OCI-M2 (cell line): ENCODE measurements around the gene TPO.
"Not testable (repeated sequence)": the region's sequence is repeated elsewhere in the genome, so short reads cannot be mapped to it uniquely, and the experiment has no call there.

Experiments used
- DNase-seq: peaks from one replicate; lab custom pipeline; 2025; ENCODE audit not compliant: unreplicated experiment; lab: John Stamatoyannopoulos, UW

TPO gene

DNA sequence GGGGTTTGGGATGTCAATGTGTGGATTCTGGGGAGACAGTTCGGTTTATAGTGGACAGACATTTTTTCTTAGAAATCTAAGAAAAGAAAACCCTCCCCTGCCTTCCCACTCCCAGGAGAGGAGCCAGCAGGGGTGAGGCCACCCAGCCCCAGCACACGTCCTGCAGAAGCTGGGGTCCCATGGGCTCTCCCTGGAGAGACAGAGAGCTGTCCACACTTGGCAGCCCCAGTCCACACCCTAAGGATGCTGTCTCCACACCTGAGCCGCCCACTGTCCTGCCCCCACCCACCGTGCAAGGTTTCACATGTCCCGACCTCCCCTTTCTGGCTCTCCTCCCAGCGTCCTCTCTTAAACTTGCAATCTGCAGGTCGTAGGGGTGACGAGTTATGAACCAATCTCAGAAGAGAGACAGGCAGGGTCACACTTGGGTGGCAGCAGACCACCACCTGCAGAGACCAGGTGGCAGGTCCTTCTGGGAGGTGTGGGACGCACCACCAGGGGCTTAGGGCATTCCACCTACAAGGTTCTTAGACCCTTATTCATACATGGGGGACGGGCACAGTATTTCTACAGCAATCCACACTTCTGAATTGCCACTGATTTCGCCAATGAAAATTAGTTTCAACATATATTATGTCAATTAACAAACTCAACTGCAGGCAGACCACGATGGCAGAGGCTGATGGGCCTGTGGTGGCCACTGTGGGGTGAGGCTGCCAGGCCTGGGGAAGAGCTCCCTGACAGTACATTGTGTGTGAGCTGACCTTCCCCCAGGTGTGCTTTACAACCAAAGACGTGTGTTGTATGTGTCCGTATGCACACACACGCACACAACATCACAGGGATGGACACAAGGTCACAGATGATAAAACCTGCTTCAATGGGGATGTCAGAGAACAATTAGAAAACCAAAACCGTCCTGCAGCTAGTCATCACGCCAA is 158.5 kb downstream of the TPO start:
- DNase-seq, result no peak

DNA sequence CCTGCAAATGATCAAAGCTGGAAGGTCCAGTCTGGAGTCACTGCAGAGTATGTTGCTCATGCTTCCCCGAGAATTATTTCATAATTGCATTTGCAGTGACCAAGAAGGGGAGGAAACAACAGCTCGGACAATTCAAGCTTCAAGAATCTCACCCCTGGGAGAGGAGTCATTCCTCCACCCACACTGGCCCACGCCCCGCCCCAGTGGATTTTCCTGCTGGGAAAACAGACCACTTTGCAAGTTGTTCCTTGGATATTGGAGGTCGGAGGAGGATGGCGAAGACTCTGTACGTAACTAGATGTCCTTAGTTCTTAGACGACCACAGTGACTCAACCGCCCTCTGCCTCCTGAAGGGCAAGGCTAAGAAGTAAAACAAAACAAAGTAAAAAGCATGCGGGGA is 159.4 kb downstream of the TPO start:
- no peak for DNase-seq

DNA sequence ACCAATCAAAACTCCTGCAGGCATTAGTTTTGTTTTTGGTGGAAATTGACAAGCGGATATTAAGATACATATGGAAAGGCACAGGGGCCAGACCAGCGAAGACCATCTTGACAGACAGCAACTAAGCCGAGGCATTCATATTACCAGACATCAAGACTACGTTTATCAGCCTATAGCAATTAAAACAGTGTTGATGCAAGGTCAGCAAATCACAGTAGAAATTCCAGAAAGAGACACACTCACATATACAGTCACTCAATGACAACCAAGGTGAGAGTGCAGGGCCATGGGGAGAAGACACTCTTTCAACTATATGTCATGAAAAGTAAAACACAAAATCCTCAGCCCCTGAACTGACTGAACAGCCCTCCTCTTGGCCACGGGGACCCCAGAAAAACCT is 164.6 kb downstream of the TPO start:
- DNase-seq, result no peak

DNA sequence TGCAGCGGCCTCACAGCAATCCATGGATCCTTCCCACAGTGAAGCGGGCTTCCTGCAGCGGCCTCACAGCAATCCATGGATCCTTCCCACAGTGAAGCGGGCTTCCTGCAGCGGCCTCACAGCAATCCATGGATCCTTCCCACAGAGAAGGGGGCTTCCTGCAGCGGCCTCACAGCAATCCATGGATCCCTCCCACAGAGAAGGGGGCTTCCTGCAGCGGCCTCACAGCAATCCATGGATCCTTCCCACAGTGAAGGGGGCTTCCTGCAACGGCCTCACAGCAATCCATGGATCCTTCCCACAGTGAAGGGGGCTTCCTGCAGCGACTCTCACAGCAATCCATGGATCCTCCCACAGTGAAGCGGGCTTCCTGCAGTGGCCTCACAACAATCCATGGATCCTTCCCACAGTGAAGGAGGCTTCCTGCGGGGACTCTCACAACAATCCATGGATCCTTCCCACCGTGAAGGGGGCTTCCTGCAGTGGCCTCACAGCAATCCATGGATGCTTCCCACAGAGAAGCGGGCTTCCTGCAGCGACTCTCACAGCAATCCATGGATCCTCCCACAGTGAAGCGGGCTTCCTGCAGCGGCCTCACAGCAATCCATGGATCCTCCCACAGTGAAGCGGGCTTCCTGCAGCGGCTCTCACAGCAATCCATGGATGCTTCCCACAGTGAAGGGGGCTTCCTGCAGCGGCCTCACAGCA is 168.1 kb downstream of the TPO start:
- not testable (repeated sequence) for DNase-seq

DNA sequence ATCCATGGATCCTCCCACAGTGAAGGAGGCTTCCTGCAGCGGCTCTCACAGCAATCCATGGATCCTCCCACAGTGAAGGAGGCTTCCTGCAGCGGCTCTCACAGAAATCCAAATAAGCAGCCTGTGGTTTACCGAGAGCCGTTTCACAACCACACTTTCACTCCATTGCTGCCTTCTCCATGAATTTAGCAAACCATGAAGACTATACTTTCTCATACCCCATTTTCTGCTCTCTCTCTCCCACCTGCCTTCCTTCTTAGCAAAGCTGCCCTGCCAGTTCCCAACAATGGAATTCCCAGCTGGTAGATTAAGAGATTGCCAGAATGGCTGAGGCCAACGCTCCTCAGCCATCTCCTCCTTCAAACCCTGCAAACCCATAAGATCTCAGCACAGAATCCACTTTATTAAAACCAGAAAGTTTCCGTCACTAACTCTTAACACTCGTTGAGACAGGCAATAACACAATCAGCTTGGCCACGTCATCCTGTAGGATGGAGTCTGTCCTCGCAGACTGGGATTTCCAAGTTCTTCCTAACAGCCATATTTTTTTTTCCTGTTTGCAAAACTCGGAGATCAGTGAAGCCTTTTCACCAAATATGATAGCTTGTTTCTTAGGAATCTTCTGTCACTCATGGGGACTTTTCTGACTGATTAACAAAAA is 168.8 kb downstream of the TPO start:
- no peak for DNase-seq

DNA sequence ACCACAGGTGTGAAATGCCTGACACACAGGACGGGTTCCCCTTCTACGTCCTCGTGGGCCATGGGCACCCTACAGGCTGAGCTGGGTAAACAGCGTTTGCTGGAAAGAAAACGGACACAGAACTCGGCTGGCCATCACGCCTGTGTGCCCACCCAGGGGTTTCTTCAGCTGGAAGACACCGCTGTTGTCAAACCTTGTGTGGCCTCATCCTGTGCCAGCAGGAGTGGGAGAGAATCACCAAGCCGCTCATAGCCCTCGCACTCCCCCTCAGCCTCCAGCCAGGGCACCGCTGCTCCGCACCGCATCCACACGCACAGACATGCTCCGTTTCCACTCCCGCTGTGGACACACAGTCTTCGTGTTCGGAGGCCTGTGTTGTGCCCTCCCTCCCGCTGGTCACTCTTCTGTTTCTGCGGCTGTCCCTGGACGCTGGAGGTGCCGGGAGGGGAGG is 169.7 kb downstream of the TPO start:
- DNase-seq, result no peak

DNA sequence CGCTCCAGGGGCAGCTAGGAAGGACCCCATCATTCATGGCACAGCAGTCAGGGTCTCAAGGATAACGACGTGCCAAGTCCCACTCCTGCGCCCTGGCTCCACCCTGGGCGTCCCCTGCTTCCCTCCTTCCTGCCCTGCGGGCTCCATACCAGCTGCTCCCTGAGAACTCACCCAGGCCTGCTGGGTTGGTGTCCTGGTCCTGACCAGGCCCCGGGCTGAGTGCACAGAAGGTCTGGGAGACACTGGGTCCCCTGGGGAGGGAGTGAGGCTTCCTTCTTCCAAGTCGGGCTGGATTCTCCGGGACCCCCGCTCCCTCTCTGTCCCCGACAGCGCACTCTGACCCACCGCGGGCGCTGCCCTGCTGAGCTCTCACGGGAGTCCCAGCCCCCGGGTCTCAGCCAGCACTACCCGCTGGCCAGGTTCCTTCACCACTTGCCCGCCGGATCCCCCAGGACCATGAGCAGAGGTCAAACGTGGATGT is 170.8 kb downstream of the TPO start:
- DNase-seq, result no peak

DNA sequence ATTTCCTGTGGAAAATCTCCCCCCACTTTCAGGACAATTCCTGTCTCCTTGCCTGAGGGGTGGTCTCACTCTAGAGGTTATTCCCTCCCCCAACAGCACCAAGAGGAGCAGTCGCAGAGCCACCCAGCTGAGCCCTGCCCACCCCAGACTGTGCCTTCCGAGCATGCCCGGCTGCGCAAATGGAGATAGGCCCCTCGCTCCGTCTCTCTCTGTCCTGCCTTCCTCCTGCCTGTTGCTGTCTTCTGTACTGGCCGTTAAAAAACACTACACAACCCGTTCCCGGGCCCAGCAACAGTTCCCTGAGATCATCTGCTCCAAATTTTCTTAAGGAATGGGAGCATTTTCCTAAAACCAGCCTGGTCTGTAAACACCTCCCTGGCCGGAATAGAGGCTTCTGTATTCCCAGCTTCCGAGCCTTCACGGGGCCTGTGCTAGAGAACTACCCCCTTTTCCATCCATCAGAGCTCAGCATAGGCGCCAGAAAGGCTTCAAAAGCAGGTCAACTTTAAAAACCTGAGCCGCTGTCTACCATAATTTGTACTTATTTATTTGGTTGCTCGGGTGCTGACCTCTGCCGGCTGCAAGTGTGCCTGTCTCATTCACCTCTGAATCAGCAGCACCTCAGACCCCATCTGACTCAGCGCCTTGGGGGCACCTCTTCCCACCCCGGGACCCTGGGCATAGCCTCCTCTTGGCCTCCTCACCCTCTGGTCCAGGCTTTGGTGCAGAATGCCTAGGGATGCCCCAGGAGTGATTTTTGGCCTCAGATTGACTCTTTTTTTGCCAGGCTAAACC is 171.6 kb downstream of the TPO start:
- DNase-seq, result no peak

DNA sequence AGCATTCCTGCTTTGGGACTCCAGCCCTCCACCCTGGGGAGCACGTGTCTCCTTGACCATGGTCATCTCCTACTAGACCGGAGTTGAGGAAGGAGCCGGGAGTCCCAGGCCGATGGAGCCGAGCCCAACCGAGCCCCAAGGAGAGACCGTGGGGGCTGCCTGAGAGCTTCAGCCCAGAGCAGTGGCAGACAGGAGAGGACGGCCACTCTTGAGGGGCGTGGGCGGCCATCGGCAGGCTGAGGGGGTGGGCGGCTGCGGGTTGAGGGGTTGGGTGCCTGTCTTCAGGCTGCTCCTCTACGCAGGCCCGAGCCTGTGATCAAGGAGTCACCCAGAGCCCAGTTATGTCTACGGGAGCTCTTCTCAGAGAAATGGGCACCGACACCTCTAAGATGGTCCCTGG is 172.4 kb downstream of the TPO start:
- DNase-seq, result no peak

- no peak for DNase-seq
Measured at GRCh38 chr2:1586251-1586922, 173.1 kb downstream of the TPO start.

DNA sequence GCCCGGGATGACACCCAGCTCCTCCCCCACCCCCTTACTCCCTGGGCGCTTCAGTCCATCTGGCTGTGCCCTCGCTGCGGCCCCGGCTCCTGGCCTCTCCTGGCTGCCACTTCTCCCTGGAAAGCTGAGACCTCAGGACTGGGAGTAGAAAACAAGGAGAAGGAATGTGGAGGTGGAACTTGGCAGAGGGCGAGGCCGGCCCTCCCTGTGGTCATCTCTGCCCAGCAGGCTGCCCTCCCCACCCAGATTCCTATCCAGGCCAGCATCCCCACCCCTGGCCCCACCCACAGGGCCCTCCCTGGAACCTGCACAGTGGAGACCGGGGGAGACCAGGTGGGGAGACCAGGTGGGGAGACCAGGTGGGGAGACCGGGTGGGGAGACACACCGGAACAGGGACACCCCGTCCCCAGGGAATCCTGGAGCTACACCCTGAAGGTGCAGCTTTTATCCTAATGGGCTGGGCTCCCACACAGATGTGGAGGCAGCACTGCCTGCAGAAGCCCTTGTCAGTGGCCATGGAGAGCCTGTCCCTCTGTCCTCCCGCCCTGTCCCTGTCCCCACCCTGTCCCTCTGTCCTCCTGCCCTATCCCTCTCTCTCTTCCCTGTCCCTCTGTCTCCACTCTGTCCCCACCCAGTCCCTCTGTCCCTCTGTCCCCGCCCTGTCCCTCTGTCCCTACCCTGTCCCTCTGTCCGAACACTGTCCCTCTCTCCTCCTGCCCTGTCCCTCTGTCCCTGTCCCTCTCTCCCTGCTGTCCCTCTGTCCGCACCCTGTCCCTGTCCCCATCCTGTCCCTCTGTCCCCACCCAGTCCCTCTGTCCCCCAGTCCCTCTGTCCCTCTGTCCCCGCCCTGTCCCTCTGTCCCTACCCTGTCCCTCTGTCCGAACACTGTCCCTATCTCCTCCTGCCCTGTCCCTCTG is 173.9 kb downstream of the TPO start:
- DNase-seq, result no peak

GRCh38 chr2:1588051-1588977 is 175.1 kb downstream of the TPO start:
- DNase-seq, result no peak

DNA sequence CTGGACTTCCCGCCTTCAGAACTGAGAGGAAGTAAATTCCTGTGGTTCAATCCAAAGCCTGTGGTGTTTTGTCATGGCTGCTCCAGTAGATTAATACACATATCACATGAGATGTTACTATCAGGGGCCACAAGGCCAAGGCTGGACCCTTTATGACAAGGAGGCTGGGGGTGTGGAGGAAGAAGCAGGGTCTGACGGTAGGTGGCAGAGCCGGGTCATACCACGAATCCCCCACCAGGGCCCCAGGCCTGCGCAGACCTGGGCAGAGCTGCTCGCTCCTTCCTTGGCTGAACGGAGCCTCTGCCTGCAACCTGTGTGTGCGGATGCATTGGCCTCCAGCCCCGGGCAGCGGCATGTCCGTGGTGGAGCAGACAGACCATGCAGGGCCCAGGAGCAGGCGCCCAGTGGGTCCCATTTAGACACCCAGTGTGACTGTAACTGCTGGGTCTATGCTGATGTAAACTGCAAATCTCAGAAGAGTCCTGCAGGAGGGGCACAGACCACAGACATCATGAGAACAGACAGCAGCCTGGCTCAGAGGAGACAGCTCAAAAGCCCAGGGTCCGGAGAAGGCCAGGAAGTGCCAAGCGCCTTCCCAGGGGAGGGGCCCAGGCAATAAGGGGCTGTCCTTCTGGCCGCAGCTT is 175.8 kb downstream of the TPO start:
- no peak for DNase-seq

- no peak for DNase-seq
Measured at GRCh38 chr2:1590596-1591460, 177.6 kb downstream of the TPO start.

- no peak for DNase-seq
Measured at GRCh38 chr2:1591461-1591770, 178.2 kb downstream of the TPO start.
